GM23338 (cell line): ENCODE data around the gene PAGR1. TPM values are rescaled to one million over a fixed set of nuclear protein-coding genes. Genes with fewer than 3 reads are reported as not detected.

Experiments
- ATAC-seq: fragments of 200-7000 bp; cut with Tn5 transposase; 3 replicates; pipeline ENCODE4 v1.9.1; 2020
- DNase-seq: peaks from one replicate; pipeline ENCODE4 v3.0.0-alpha.2; 2015; ENCODE audit warnings: low spot score
- H2AFZ ChIP-seq: fragments of 200-600 bp; sonication (generic); 2 replicates; pipeline ENCODE4 v1.8.0; 2016; ENCODE audit warnings: antibody characterized with exemption, mild to moderate bottlenecking, moderate library complexity
- H3F3A ChIP-seq: fragments of 200-600 bp; sonication (generic); replicated peaks from 2 replicates; pipeline ENCODE4 v1.8.0; 2017; ENCODE audit warnings: antibody characterized with exemption, mixed run types, low read depth
- H3K27ac ChIP-seq: fragments of 200-600 bp; sonication (generic); 2 replicates; pipeline ENCODE4 v1.6.1; 2016; ENCODE audit warnings: low read depth
- H3K27me3 ChIP-seq: fragments of 200-600 bp; sonication (generic); 2 replicates; pipeline ENCODE4 v1.8.0; 2016; ENCODE audit warnings: mild to moderate bottlenecking, mixed run types, moderate library complexity; ENCODE audit not compliant: insufficient read depth
- H3K36me3 ChIP-seq: fragments of 200-600 bp; sonication (generic); 2 replicates; pipeline ENCODE4 v1.8.0; 2016; ENCODE audit warnings: mild to moderate bottlenecking; ENCODE audit not compliant: insufficient read depth
- H3K4me1 ChIP-seq: fragments of 200-600 bp; sonication (generic); 2 replicates; pipeline ENCODE4 v1.8.0; 2016; ENCODE audit warnings: mild to moderate bottlenecking, moderate library complexity; ENCODE audit not compliant: insufficient read depth
- H3K4me2 ChIP-seq: fragments of 200-600 bp; sonication (generic); 2 replicates; pipeline ENCODE4 v1.7.1; 2017; ENCODE audit warnings: mixed run types
- H3K4me3 ChIP-seq: fragments of 200-600 bp; sonication (generic); 2 replicates; pipeline ENCODE4 v1.6.1; 2016; ENCODE audit warnings: mixed run types
- H3K79me2 ChIP-seq: fragments of 200-600 bp; sonication (generic); replicated peaks from 2 replicates; pipeline ENCODE4 v1.8.0; 2017; ENCODE audit warnings: mild to moderate bottlenecking; ENCODE audit not compliant: insufficient read depth
- H3K9me2 ChIP-seq: fragments of 200-600 bp; sonication (generic); 2 replicates; pipeline ENCODE4 v1.8.0; 2017; ENCODE audit not compliant: insufficient read depth
- H4K20me1 ChIP-seq: fragments of 200-600 bp; sonication (generic); replicated peaks from 2 replicates; pipeline ENCODE4 v1.8.0; 2017; ENCODE audit warnings: mild to moderate bottlenecking; ENCODE audit not compliant: insufficient read depth
- H3K27ac Mint-ChIP-seq: 2 replicates; pipeline ENCODE4 v1.8.0; 2020; ENCODE audit warnings: inconsistent platforms, mild to moderate bottlenecking, moderate library complexity, mixed read lengths
- H3K27me3 Mint-ChIP-seq: 3 replicates; pipeline ENCODE4 v1.8.0; 2022; ENCODE audit warnings: low read depth, mild to moderate bottlenecking, moderate library complexity, mixed read lengths, inconsistent platforms; ENCODE audit not compliant: insufficient read depth, poor library complexity
- H3K36me3 Mint-ChIP-seq: 3 replicates; pipeline ENCODE4 v1.8.0; 2021; ENCODE audit warnings: low read depth, mild to moderate bottlenecking, inconsistent platforms, moderate library complexity, mixed read lengths
- H3K4me1 Mint-ChIP-seq: 3 replicates; pipeline ENCODE4 v1.8.0; 2020; ENCODE audit warnings: mild to moderate bottlenecking, inconsistent platforms, mixed read lengths
- H3K4me3 Mint-ChIP-seq: 3 replicates; pipeline ENCODE4 v1.8.0; 2021; ENCODE audit warnings: moderate library complexity, mild to moderate bottlenecking, inconsistent platforms, mixed read lengths
- H3K9me3 Mint-ChIP-seq: 3 replicates; pipeline ENCODE4 v1.8.0; 2020; ENCODE audit warnings: moderate library complexity, mild to moderate bottlenecking, inconsistent platforms, mixed read lengths
- CREB1 ChIP-seq: fragments of 250-450 bp; sonication (Bioruptor Pico); IDR thresholded peaks from 2 replicates; pipeline ENCODE4 v1.5.0; 2020; ENCODE audit warnings: low read depth, mild to moderate bottlenecking, moderate library complexity
- CTCF ChIP-seq, 2 experiments: fragments of 200-600 bp in 1 of 2; sonication (generic) in 1 of 2; conservative IDR thresholded peaks; 2 replicates each; pipeline versions ENCODE4 v1.5.1 to v1.6.1; 2016 to 2017; ENCODE audit warnings: antibody characterized with exemption in 2 of 2, low read depth in 2 of 2, mild to moderate bottlenecking in 2 of 2, moderate library complexity in 1 of 2
- ETS1 ChIP-seq: IDR thresholded peaks from 2 replicates; pipeline ENCODE4 v1.6.1; 2016; ENCODE audit warnings: antibody characterized with exemption
- EZH2 ChIP-seq: fragments of 200-600 bp; sonication (generic); IDR thresholded peaks from one replicate; pipeline ENCODE4 v1.8.0; 2017; ENCODE audit warnings: antibody characterized with exemption, mild to moderate bottlenecking, low read depth; ENCODE audit not compliant: unreplicated experiment
- EZH2phosphoT487 ChIP-seq: fragments of 200-600 bp; sonication (generic); IDR thresholded peaks from one replicate; pipeline ENCODE4 v1.8.1; 2018; ENCODE audit warnings: antibody characterized with exemption; ENCODE audit not compliant: unreplicated experiment
- JUNB ChIP-seq: IDR thresholded peaks from one replicate; pipeline ENCODE4 v1.6.1; 2016; ENCODE audit warnings: antibody characterized with exemption; ENCODE audit not compliant: unreplicated experiment
- NANOG ChIP-seq: IDR thresholded peaks from 2 replicates; pipeline ENCODE4 v1.6.1; 2016; ENCODE audit warnings: antibody characterized with exemption, borderline replicate concordance
- POLR2AphosphoS5 ChIP-seq: IDR thresholded peaks from 2 replicates; pipeline ENCODE4 v1.6.1; 2016; ENCODE audit warnings: antibody characterized with exemption, low read depth
- REST ChIP-seq: IDR thresholded peaks from one replicate; pipeline ENCODE4 v1.6.1; 2018; ENCODE audit warnings: antibody characterized with exemption; ENCODE audit not compliant: unreplicated experiment
- STAT1 ChIP-seq: IDR thresholded peaks from one replicate; pipeline ENCODE4 v1.6.1; 2016; ENCODE audit warnings: antibody characterized with exemption; ENCODE audit not compliant: unreplicated experiment
- ZNF114 ChIP-seq: fragments of 250-450 bp; sonication (Bioruptor Pico); IDR thresholded peaks from 2 replicates; pipeline ENCODE4 v1.5.0; 2020; ENCODE audit warnings: mild to moderate bottlenecking, moderate library complexity
- ZNF331 ChIP-seq: fragments of 250-450 bp; sonication (Bioruptor Pico); IDR thresholded peaks from 2 replicates; pipeline ENCODE4 v1.5.0; 2020; ENCODE audit warnings: low read depth, mild to moderate bottlenecking, moderate library complexity
- ZNF462 ChIP-seq: fragments of 250-450 bp; sonication (Bioruptor Pico); IDR thresholded peaks from 2 replicates; pipeline ENCODE4 v1.5.0; 2020; ENCODE audit warnings: mild to moderate bottlenecking, moderate library complexity
- polyA plus RNA-seq: library from polyadenylated mRNA; unstranded; fragments of >200 nt; fragmentation: Nextera tagmentation; extraction: Ambion mirVana; gene quantifications from 2 replicates; pipeline ENCODE4 v1.2.1, GENCODE V29; 2016
- total RNA-seq: library from RNA; depleted of rRNA; stranded (reverse); fragments of >200 nt; shearing (Covaris generic); gene quantifications from 2 replicates; pipeline ENCODE4 v1.2.3, GENCODE V29; 2014

Gene PAGR1
- total and polyA plus RNA-seq, 2 experiments from 2014 or later = 67.6 to 78.7 TPM

GRCh38 chr16:29857133-29857760 is 41.3 kb downstream of the PAGR1 start:
- H3K27ac Mint-ChIP-seq = 0 out of 2 replicates have a peak overlapping the region, but pooled peaks have one; percentile 53
- ATAC-seq = no peak
- H3K27me3 ChIP-seq = no peaks in the 10 kb centered on the region

More at GRCh38 chr16:29857133-29857760, 41.3 kb downstream of the PAGR1 start:
- no peak overlapping the region for H3K4me2 ChIP-seq
- no peak overlapping the region for H3K4me3 Mint-ChIP-seq
- H3F3A ChIP-seq = no peaks in the 10 kb centered on the region
- H3K36me3 ChIP-seq = peaks cover 4% of the 10 kb centered on the region; the same call in 1 of the 2 replicates
- H2AFZ ChIP-seq = no peak overlapping the region
- TF ChIP-seq CTCF (conservative IDR thresholded peaks at IDR 0.05; ENCODE audit: low read depth in 2 of 2) (no peak), ZNF114 (CRISPR knock-in tag) (no peak), CREB1 (CRISPR knock-in tag) (no peak), ZNF331 (CRISPR knock-in tag) (no peak), STAT1 (no peak), EZH2phosphoT487 (no peak), POLR2AphosphoS5 (no peak), REST (no peak), ETS1 (no peak), JUNB (no peak), EZH2 (no peak), NANOG (no peak), ZNF462 (no peak)
- H3K27me3 Mint-ChIP-seq = peaks cover 21% of the 10 kb centered on the region
- H3K4me3 ChIP-seq = no peak overlapping the region
- H4K20me1 ChIP-seq = no peaks in the 10 kb centered on the region; the same call in 1 of the 2 replicates
- peak overlapping the region; percentile 39; the same call in 1 of the 2 replicates for H3K27ac ChIP-seq
- peaks cover 13% of the 10 kb centered on the region for H3K4me1 Mint-ChIP-seq
- H3K9me3 Mint-ChIP-seq = no peaks in the 10 kb centered on the region
- peaks cover 11% of the 10 kb centered on the region for H3K79me2 ChIP-seq
- peaks cover 5% of the 10 kb centered on the region for H3K4me1 ChIP-seq
- peaks cover 25% of the 10 kb centered on the region for H3K36me3 Mint-ChIP-seq
- no peaks in the 10 kb centered on the region for H3K9me2 ChIP-seq
- no peak for DNase-seq
